Astrocyte of the cerebellum (primary cell): Measurements from ENCODE around the gene PRICKLE1.

Experiments used
- DNase-seq: peaks from one replicate; pipeline ENCODE4 v3.0.0-alpha.2; 2011; ENCODE audit warnings: low read depth
- H3K4me3 ChIP-seq: 2 replicates; pipeline ENCODE4 v1.5.1; 2011; ENCODE audit warnings: mild to moderate bottlenecking, low read depth, low read length, moderate library complexity
- CTCF ChIP-seq: IDR thresholded peaks from 2 replicates; pipeline ENCODE4 v1.5.1; 2012; ENCODE audit warnings: low read length, low read depth, moderate library complexity, mild to moderate bottlenecking; ENCODE audit errors: missing control alignments
- in situ Hi-C: cut with HindIII; loops from 2 replicates; pipeline ENCODE4 v1.10.0; 2017; ENCODE audit warnings: low sequenced_read_pairs

PRICKLE1 gene

GRCh38 chr12:42538203-42538602 lies 51.3 kb downstream of the PRICKLE1 start:
- no peak overlapping the region for H3K4me3 ChIP-seq
- DNase-seq: no peak
- TF ChIP-seq CTCF: no peak
- in situ Hi-C loops: no loop called here

DNA sequence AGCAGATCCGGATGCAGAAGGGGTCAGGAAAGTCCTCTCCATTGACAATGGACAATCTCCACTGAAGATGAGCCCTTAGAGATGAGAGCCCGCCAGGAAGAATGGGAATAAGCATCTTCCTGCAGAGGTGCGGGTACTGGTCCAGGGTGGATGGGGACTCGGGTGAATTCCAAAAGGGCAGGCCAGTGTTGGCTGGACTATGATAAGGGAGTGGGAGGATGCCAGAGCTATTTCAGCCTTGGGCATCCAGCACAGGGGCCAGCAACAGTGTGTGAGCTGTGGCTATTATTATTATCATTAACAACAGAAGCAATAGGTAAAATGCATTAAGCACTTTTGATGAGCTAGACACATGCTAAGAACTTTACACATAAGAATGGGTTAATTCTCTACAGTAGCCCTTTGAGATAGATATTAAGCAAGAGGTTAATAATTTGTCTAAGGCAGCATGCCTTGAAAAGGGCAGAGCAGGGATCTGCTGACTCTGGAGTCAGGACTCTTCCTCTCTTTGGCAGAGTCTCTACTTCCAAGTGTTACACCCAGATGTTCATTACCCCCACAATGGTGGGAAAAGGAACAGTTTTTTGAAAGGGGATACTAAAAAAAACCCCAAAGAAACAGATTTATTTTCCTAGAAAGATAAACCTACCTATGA lies 55.2 kb downstream of the PRICKLE1 start:
- no peak for TF ChIP-seq CTCF
- in situ Hi-C loops: no loop called here
- H3K4me3 ChIP-seq: no peak overlapping the region
- DNase-seq: no peak

- in situ Hi-C loops: no loop called here
- DNase-seq: no peak
- H3K4me3 ChIP-seq: no peak overlapping the region
- TF ChIP-seq CTCF: no peak
Measured at GRCh38 chr12:42530284-42530683, 59.3 kb downstream of the PRICKLE1 start.

DNA sequence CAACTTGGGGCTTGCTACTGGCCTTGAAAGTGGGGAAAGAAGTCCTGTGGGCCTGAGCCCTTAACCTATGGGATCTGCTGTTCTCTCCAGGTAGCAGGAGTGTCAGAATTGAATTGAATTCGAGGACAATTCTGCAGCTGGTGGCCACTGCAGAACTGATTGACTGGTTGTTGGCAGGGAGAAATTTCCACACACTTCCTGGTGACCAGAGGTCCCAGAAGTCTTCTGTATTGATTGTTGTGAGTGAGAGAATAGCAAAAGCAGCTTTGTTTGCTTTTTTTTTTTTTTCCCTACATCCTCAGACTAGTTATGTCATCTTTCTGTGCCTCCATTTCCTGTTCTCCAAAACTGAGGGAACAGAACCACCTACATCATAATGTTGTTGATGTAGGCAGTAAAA lies 64.1 kb downstream of the PRICKLE1 start:
- TF ChIP-seq CTCF: no peak
- no peak for DNase-seq
- in situ Hi-C loops: no loop called here
- H3K4me3 ChIP-seq: no peak overlapping the region

GRCh38 chr12:42524716-42525115 lies 64.8 kb downstream of the PRICKLE1 start:
- in situ Hi-C loops: no loop called here
- no peak for DNase-seq
- no peak overlapping the region for H3K4me3 ChIP-seq
- TF ChIP-seq CTCF: no peak

GRCh38 chr12:42516573-42516972 lies 73.0 kb downstream of the PRICKLE1 start:
- no peak for TF ChIP-seq CTCF
- DNase-seq: no peak
- H3K4me3 ChIP-seq: no peak overlapping the region
- in situ Hi-C loops: no loop called here
